KMS-11 (cell line): ENCODE data around the gene GPR15.
A peak's percentile ranks its signal among the peaks of the same experiment; 100 is the strongest.

Source experiments
- H2AFZ ChIP-seq: fragments of 200-600 bp; sonication (generic); 2 replicates; pipeline ENCODE4 v1.6.1; 2016; ENCODE audit warnings: antibody characterized with exemption, mixed run types, low read depth
- H3K27ac ChIP-seq: fragments of 200-600 bp; sonication (generic); 2 replicates; pipeline ENCODE4 v1.6.1; 2016; ENCODE audit warnings: mild to moderate bottlenecking, mixed run types
- H3K27me3 ChIP-seq: fragments of 200-600 bp; sonication (generic); 2 replicates; pipeline ENCODE4 v1.6.1; 2017; ENCODE audit warnings: mild to moderate bottlenecking, low read depth, mixed run types, moderate library complexity; ENCODE audit not compliant: insufficient read depth
- H3K36me3 ChIP-seq: fragments of 200-600 bp; sonication (generic); 2 replicates; pipeline ENCODE4 v1.6.1; 2017; ENCODE audit warnings: mild to moderate bottlenecking, mixed run types; ENCODE audit not compliant: insufficient read depth
- H3K4me1 ChIP-seq: fragments of 200-600 bp; sonication (generic); 2 replicates; pipeline ENCODE4 v1.6.1; 2016; ENCODE audit warnings: mild to moderate bottlenecking, low read depth, mixed run types; ENCODE audit not compliant: poor library complexity, severe bottlenecking
- H3K4me2 ChIP-seq: fragments of 200-600 bp; sonication (generic); 2 replicates; pipeline ENCODE4 v1.7.0; 2016; ENCODE audit warnings: mild to moderate bottlenecking, mixed run types
- H3K4me3 ChIP-seq: fragments of 200-600 bp; sonication (generic); IDR thresholded peaks from 2 replicates; pipeline ENCODE4 v1.6.1; 2017; ENCODE audit warnings: low read depth, low read length, mixed read lengths; ENCODE audit not compliant: insufficient read depth
- H3K79me2 ChIP-seq: fragments of 200-600 bp; sonication (generic); 2 replicates; pipeline ENCODE4 v1.6.1; 2016; ENCODE audit warnings: low read depth, mixed run types; ENCODE audit not compliant: insufficient read depth
- H3K9ac ChIP-seq: fragments of 200-600 bp; sonication (generic); 2 replicates; pipeline ENCODE4 v1.6.1; 2016; ENCODE audit warnings: mild to moderate bottlenecking, mixed run types
- H4K20me1 ChIP-seq: fragments of 200-600 bp; sonication (generic); 2 replicates; pipeline ENCODE4 v1.6.1; 2016; ENCODE audit warnings: mild to moderate bottlenecking, mixed run types; ENCODE audit not compliant: insufficient read depth
- TF ChIP-seq, protein P1 (sequence below): fragments of 200-600 bp; sonication (generic); conservative IDR thresholded peaks from 2 replicates; pipeline ENCODE4 v1.6.1; 2017; ENCODE audit warnings: low read depth, mild to moderate bottlenecking, antibody characterized with exemption, low read length, moderate library complexity, mixed read lengths

GPR15 gene

DNA sequence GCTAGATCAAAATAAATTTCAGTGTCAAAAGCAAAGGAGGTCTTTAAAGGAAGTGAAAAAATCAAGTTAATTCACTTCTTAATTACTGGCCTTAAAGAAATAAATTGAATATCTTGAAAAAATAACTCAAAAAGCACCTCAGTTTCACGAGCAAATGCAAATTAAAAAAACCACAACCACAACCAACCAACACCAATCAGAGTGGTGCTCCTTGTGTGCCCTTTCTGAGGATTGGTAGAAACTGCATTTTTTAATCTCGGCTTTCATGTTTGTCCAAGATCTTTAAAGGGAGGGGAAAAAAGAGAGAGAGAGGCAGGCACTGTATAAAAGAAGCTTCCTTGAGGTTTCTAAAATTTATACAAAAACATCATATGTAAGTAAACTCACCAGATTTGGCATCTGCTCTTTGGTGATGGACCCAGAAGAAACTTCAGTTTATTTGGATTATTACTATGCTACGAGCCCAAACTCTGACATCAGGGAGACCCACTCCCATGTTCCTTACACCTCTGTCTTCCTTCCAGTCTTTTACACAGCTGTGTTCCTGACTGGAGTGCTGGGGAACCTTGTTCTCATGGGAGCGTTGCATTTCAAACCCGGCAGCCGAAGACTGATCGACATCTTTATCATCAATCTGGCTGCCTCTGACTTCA is at the start of gene GPR15:
TSS of gene GPR15 (plus strand) at position 357 of the 653 bp plus-strand sequence. CDS start at position 413, 56 bp downstream.
- H2AFZ ChIP-seq: no peak within 1 kb of the TSS
- peak within 1 kb of the TSS; percentile 39; the same call in 1 of the 2 replicates for H3K4me2 ChIP-seq
- no peaks in the 10 kb centered on the region for H3K27me3 ChIP-seq
- H3K79me2 ChIP-seq: no peaks in the 10 kb centered on the region
- no peak within 1 kb of the TSS for H3K4me3 ChIP-seq
- H3K36me3 ChIP-seq: no peaks in the 10 kb centered on the region
- H3K27ac ChIP-seq: no peak within 1 kb of the TSS
- no peaks in the 10 kb centered on the region for H4K20me1 ChIP-seq
- TF ChIP-seq, protein P1, sequence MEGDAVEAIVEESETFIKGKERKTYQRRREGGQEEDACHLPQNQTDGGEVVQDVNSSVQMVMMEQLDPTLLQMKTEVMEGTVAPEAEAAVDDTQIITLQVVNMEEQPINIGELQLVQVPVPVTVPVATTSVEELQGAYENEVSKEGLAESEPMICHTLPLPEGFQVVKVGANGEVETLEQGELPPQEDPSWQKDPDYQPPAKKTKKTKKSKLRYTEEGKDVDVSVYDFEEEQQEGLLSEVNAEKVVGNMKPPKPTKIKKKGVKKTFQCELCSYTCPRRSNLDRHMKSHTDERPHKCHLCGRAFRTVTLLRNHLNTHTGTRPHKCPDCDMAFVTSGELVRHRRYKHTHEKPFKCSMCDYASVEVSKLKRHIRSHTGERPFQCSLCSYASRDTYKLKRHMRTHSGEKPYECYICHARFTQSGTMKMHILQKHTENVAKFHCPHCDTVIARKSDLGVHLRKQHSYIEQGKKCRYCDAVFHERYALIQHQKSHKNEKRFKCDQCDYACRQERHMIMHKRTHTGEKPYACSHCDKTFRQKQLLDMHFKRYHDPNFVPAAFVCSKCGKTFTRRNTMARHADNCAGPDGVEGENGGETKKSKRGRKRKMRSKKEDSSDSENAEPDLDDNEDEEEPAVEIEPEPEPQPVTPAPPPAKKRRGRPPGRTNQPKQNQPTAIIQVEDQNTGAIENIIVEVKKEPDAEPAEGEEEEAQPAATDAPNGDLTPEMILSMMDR: no peak
- peaks cover 61% of the 10 kb centered on the region for H3K4me1 ChIP-seq
- no peak within 1 kb of the TSS for H3K9ac ChIP-seq

DNA sequence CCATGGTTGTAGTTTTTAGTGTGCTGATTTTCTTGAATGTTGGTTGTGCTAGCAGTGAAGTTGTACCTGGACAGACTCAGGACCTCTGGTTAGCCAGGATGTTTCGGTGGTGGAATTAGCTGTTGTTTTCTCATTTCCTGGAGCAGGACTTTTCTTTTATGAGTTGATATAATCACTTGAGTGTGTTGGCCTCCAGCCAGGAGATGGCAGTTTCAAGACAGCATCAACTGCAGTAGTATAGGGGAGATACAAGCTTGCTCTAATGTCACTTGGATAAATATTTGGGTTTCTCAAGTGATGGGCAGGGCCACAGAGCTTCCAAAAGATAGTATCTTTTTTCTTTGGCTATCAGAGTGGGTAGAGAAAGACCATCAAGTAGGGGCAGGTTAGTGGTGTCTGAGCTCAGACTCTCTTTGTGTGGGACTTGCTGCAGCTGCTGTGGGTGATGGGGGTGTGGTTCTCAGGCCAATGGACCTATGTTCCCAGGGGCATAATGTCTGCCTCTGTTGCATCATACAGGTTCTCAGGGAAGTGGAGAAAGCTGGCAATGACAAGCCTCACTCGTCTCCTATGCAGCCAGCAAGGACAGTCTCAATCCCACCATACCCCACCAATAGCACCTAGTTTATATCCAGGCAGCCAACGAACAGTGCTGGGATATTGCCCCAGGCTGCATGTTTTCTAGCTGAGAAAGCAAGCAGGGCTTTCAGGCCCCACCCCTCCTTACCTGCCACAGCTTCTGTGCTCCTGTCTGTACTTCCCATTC is 48.9 kb upstream of the GPR15 start:
- Histone ChIP-seq H3K4me2 (peak overlapping the region; percentile 38; the same call in 1 of the 2 replicates), H3K9ac (no peak overlapping the region), H3K27ac (no peak overlapping the region), H3K4me3 (no peak overlapping the region), H4K20me1 (no peaks in the 10 kb centered on the region), H2AFZ (peak overlapping the region; percentile 38; the same call in 1 of the 2 replicates), H3K36me3 (no peaks in the 10 kb centered on the region), H3K79me2 (no peaks in the 10 kb centered on the region), H3K27me3 (no peaks in the 10 kb centered on the region), H3K4me1 (peaks cover 22% of the 10 kb centered on the region)
- TF ChIP-seq, protein P1: no peak

DNA sequence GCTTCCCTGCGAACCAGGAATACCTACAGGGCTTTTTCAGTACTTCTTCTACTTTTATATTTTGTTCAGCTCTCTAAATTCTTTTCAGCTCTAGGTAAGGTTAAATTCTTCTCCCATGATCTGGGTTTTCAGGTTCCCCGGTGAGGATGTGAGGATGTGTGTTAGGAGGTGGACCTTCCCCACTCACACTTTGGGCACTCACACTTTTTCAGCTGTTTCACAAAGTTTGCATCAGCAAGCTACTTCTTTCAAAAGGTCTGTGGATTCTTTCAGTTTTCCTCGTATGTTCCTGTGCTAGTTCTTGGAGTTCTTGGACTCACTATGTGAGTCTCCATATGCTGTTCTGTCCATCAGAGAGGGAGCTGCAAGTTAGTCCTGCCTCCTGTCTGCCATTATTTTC is 48.2 kb upstream of the GPR15 start:
- Histone ChIP-seq H2AFZ (peak overlapping the region; percentile 38; the same call in 1 of the 2 replicates), H3K4me3 (no peak overlapping the region), H3K9ac (no peak overlapping the region), H3K27ac (no peak overlapping the region; the same call in 1 of the 2 replicates), H3K4me2 (peak overlapping the region; percentile 38; the same call in 1 of the 2 replicates), H3K4me1 (peaks cover 22% of the 10 kb centered on the region), H3K79me2 (no peaks in the 10 kb centered on the region), H4K20me1 (no peaks in the 10 kb centered on the region), H3K36me3 (no peaks in the 10 kb centered on the region), H3K27me3 (no peaks in the 10 kb centered on the region)
- TF ChIP-seq, protein P1: no peak

DNA sequence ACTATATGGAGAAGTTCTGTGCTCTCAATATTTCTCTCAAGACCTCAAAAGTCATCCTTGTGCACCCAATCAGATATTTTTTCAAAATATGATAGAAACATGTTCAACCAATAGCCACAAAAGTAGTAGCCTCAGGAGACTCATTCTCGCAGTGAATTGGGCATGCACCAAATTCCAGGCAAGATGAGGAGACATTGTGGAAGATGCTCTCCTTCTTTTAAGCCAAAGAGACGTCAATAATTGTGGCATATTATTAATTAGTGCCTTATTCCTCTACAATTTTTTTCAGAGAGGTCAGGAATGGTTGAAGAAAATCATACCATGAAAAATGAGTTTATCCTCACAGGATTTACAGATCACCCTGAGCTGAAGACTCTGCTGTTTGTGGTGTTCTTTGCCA is 34.4 kb upstream of the GPR15 start, which contains the start of gene OR5K2:
TSS of gene OR5K2 (plus strand) at position 301 of the 400 bp plus-strand sequence. CDS start at position 301, 0 bp downstream.
- H4K20me1 ChIP-seq: no peaks in the 10 kb centered on the region
- H3K27ac ChIP-seq: no peak within 1 kb of the TSS
- no peak within 1 kb of the TSS for H3K4me3 ChIP-seq
- H3K4me2 ChIP-seq: no peak within 1 kb of the TSS
- no peak within 1 kb of the TSS for H3K9ac ChIP-seq
- H3K36me3 ChIP-seq: no peaks in the 10 kb centered on the region
- TF ChIP-seq, protein P1: no peak
- no peaks in the 10 kb centered on the region for H3K79me2 ChIP-seq
- no peak within 1 kb of the TSS for H2AFZ ChIP-seq
- H3K4me1 ChIP-seq: no peaks in the 10 kb centered on the region
- no peaks in the 10 kb centered on the region for H3K27me3 ChIP-seq
